A673 (cell line): Measurements from ENCODE around the gene CAPN5. TPM values are rescaled to one million over a fixed set of nuclear protein-coding genes. Genes with fewer than 3 reads are reported as not detected.
A peak's percentile ranks its signal among the peaks of the same experiment; 100 is the strongest.

Experiments used
- BruUV-seq: library from RNA; stranded (reverse); fragments of 400-500 nt; replicated peaks from 2 replicates; lab custom pipeline; 2021; lab: Mats Ljungman, UMichigan
- CTCF ChIA-PET: fragments of 300-600 bp; sonication (Branson Sonifier 250); formaldehyde crosslinking; loops from one replicate; lab custom pipeline; 2022; ENCODE audit warnings: antibody characterized with exemption; lab: Charles Lee
- POLR2A ChIA-PET: fragments of 300-600 bp; sonication (Branson Sonifier 250); formaldehyde crosslinking; loops from one replicate; lab custom pipeline; 2022; ENCODE audit warnings: antibody characterized with exemption; ENCODE audit not compliant: low non-redundant PET; lab: Charles Lee
- DNase-seq: peaks from one replicate; pipeline ENCODE4 v3.0.0-alpha.2; 2015; ENCODE audit warnings: low spot score
- H3K27ac ChIP-seq: fragments of 200-600 bp; sonication (generic); 2 replicates; pipeline ENCODE4 v1.5.1; 2016; ENCODE audit warnings: mixed run types, low read depth, mild to moderate bottlenecking, mixed read lengths, antibody characterized with exemption, low read length; ENCODE audit not compliant: poor library complexity, severe bottlenecking
- H3K27me3 ChIP-seq: fragments of 200-600 bp; sonication (generic); replicated peaks from 2 replicates; pipeline ENCODE4 v1.6.1; 2017; ENCODE audit warnings: mixed run types, low read depth, mild to moderate bottlenecking, mixed read lengths, antibody characterized with exemption, low read length; ENCODE audit not compliant: insufficient read depth, poor library complexity
- H3K36me3 ChIP-seq: fragments of 200-600 bp; sonication (generic); 2 replicates; pipeline ENCODE4 v1.6.1; 2016; ENCODE audit warnings: mixed run types, mild to moderate bottlenecking, mixed read lengths, antibody characterized with exemption, low read length; ENCODE audit not compliant: insufficient read depth, poor library complexity, severe bottlenecking
- H3K4me1 ChIP-seq: fragments of 200-600 bp; sonication (generic); 2 replicates; pipeline ENCODE4 v1.6.1; 2017; ENCODE audit warnings: mixed run types, mild to moderate bottlenecking, mixed read lengths, antibody characterized with exemption, low read length; ENCODE audit not compliant: insufficient read depth, poor library complexity, severe bottlenecking
- H3K4me3 ChIP-seq: fragments of 200-600 bp; sonication (generic); 2 replicates; pipeline ENCODE4 v1.5.1; 2016; ENCODE audit warnings: low read depth, mixed run types, mild to moderate bottlenecking, mixed read lengths, low read length; ENCODE audit not compliant: poor library complexity, severe bottlenecking
- H3K9me3 ChIP-seq: fragments of 200-600 bp; sonication (generic); 2 replicates; pipeline ENCODE4 v1.6.1; 2016; ENCODE audit warnings: mixed run types, low read depth, mild to moderate bottlenecking, mixed read lengths, antibody characterized with exemption, low read length; ENCODE audit not compliant: poor library complexity, severe bottlenecking
- CTCF ChIP-seq: fragments of 300-800, 200-600 bp; sonication (generic); conservative IDR thresholded peaks from 2 replicates; pipeline ENCODE4 v1.5.1; 2017; ENCODE audit warnings: low read depth, mild to moderate bottlenecking, antibody characterized with exemption, low read length, moderate library complexity, mixed read lengths
- EZH2 ChIP-seq: fragments of 200-600 bp; sonication (generic); IDR thresholded peaks from 2 replicates; pipeline ENCODE4 v1.6.1; 2017; ENCODE audit warnings: borderline replicate concordance, low read depth, mild to moderate bottlenecking, mixed read lengths, antibody characterized with exemption, low read length; ENCODE audit not compliant: poor library complexity, severe bottlenecking
- intact Hi-C: fragments of 100-400 bp; cut with micrococcal nuclease; formaldehyde crosslinking; loops from one replicate; pipeline ENCODE4 v1.10.0; 2022; ENCODE audit not compliant: unreplicated experiment
- total RNA-seq: library from RNA; stranded (reverse); gene quantifications from 2 replicates; pipeline ENCODE4 v1.2.3, GENCODE V29; 2021

The CAPN5 gene
- total RNA-seq, 1 experiment from 2014 or later = 4.3 TPM

- CTCF ChIA-PET = no interaction called here
- H3K36me3 ChIP-seq = no peaks in the 10 kb centered on the region
- POLR2A ChIA-PET = no interaction called here
- intact Hi-C loops = no loop called here
- H3K4me1 ChIP-seq = peaks cover 12% of the 10 kb centered on the region
- no peaks in the 10 kb centered on the region for H3K9me3 ChIP-seq
- no TSS peak for BruUV-seq
- H3K27me3 ChIP-seq = no peaks in the 10 kb centered on the region
- H3K27ac ChIP-seq = no peak overlapping the region
- no peak overlapping the region for H3K4me3 ChIP-seq
- no peak for TF ChIP-seq EZH2
- DNase-seq = no peak
Observed at GRCh38 chr11:77044356-77044755, 22.4 kb upstream of the CAPN5 start.

- intact Hi-C loops = no loop called here
- BruUV-seq = no TSS peak
- TF ChIP-seq CTCF (no peak), EZH2 (no peak)
- no peak for DNase-seq
- ChIA-PET CTCF (interaction anchor here (1.3 kb wide), 1 partner anchor 323 kb away, joined by 4 read pairs; no protein-coding TSS in a partner anchor), POLR2A (no interaction called here)
- no peak overlapping the region for H3K27ac ChIP-seq
- no peaks in the 10 kb centered on the region for H3K9me3 ChIP-seq
- peaks cover 12% of the 10 kb centered on the region for H3K4me1 ChIP-seq
- no peaks in the 10 kb centered on the region for H3K27me3 ChIP-seq
- no peak overlapping the region for H3K4me3 ChIP-seq
- no peaks in the 10 kb centered on the region for H3K36me3 ChIP-seq
Observed at GRCh38 chr11:77044886-77045285, 21.9 kb upstream of the CAPN5 start.

GRCh38 chr11:77046060-77046501 lies 20.7 kb upstream of the CAPN5 start:
- Histone ChIP-seq H3K4me1 (peaks cover 12% of the 10 kb centered on the region), H3K36me3 (no peaks in the 10 kb centered on the region), H3K9me3 (no peaks in the 10 kb centered on the region), H3K4me3 (no peak overlapping the region), H3K27me3 (no peaks in the 10 kb centered on the region), H3K27ac (no peak overlapping the region)
- TF ChIP-seq EZH2 = no peak
- TF ChIP-seq CTCF = peak; percentile 80
- ChIA-PET CTCF (interaction anchor here (1.3 kb wide), 1 partner anchor 324 kb away, joined by 4 read pairs; no protein-coding TSS in a partner anchor), POLR2A (no interaction called here)
- DNase-seq = peak; percentile 50
- intact Hi-C loops = loop anchor here (2.0 kb wide), 1 partner anchor 143 kb away; no protein-coding TSS in a partner anchor
- BruUV-seq = no TSS peak
